ENCODE measurements around the gene STON2. TPM values are rescaled to one million over a fixed set of nuclear protein-coding genes. Genes with fewer than 3 reads are reported as not detected.

STON2 gene
- total and polyA plus RNA-seq, 2 of the 8 experiments (the other 6 are each of a cell fraction or from before 2014, with no cell fraction given), result 8.9 to 50.0 TPM

DNA sequence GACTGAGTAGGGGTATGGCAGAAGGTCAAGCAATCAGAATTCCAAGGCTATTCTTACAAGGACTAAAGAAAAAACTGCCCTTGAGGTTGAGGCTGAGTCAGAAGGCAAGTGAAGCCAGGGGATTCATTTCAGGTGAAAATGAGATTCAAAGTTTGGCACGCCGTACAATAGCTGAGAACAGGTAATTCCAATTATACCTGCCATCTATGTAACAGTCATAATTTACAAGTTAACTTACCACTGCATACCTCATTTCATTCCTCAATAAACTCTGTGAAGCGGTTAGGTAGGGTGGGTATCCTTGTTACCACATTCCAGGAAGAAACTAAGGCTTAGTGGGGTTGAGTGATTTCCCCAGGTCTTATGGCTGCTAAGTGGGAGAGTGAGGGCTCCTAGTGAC, 64.1 kb downstream of the STON2 start (continued):
- TF ChIP-seq EP300 (IDR thresholded peaks at IDR 0.05; ENCODE audit: borderline replicate concordance in 1 of 2, low read depth in 2 of 2, low read length in 2 of 2), result no peak
- no peak for TF ChIP-seq BRCA1 (IDR thresholded peaks at IDR 0.05; ENCODE audit: low read depth, low read length)
- no peak for TF ChIP-seq MAX (IDR thresholded peaks at IDR 0.05)

All from H1 (cell line).